GM21528 (cell line): ENCODE data around the gene GPR146.

Source experiments
- ATAC-seq: cut with Tn5 transposase; IDR thresholded peaks from one replicate; pipeline ENCODE4 v1.9.1; 2021; ENCODE audit warnings: mild to moderate bottlenecking, moderate library complexity; ENCODE audit not compliant: unreplicated experiment, low FRiP score

Gene GPR146

GRCh38 chr7:1090236-1090635 lies 45.9 kb downstream of the GPR146 start:
- no peak for ATAC-seq

- no peak for ATAC-seq
Measured at GRCh38 chr7:1090686-1091643, 46.6 kb downstream of the GPR146 start.

- no peak for ATAC-seq
Measured at GRCh38 chr7:1091644-1092027, 47.3 kb downstream of the GPR146 start.

- ATAC-seq = no peak
Measured at GRCh38 chr7:1092161-1092632, 47.9 kb downstream of the GPR146 start.

GRCh38 chr7:1092806-1093501 lies 48.6 kb downstream of the GPR146 start:
- no peak for ATAC-seq

GRCh38 chr7:1093502-1093843 lies 49.1 kb downstream of the GPR146 start:
- no peak for ATAC-seq

GRCh38 chr7:1093916-1094508 lies 49.7 kb downstream of the GPR146 start:
- ATAC-seq = no peak

GRCh38 chr7:1094870-1095269 lies 50.5 kb downstream of the GPR146 start:
- no peak for ATAC-seq

GRCh38 chr7:1095621-1096155 lies 51.3 kb downstream of the GPR146 start:
- ATAC-seq = no peak

GRCh38 chr7:1096156-1097119 lies 52.1 kb downstream of the GPR146 start:
- no peak for ATAC-seq

- no peak for ATAC-seq
Measured at GRCh38 chr7:1097120-1097504, 52.8 kb downstream of the GPR146 start.

GRCh38 chr7:1098243-1099153 lies 54.2 kb downstream of the GPR146 start:
- ATAC-seq = no peak

- no peak for ATAC-seq
Measured at GRCh38 chr7:1099154-1099542, 54.8 kb downstream of the GPR146 start.

GRCh38 chr7:1099637-1100036 lies 55.3 kb downstream of the GPR146 start:
- no peak for ATAC-seq

- ATAC-seq = no peak
Measured at GRCh38 chr7:1100386-1100785, 56.0 kb downstream of the GPR146 start.

- ATAC-seq = no peak
Measured at GRCh38 chr7:1100834-1101562, 56.7 kb downstream of the GPR146 start.

GRCh38 chr7:1101563-1102431 lies 57.5 kb downstream of the GPR146 start:
- ATAC-seq = no peak
